ENCODE data around the gene CEACAM19.

The CEACAM19 gene

DNA sequence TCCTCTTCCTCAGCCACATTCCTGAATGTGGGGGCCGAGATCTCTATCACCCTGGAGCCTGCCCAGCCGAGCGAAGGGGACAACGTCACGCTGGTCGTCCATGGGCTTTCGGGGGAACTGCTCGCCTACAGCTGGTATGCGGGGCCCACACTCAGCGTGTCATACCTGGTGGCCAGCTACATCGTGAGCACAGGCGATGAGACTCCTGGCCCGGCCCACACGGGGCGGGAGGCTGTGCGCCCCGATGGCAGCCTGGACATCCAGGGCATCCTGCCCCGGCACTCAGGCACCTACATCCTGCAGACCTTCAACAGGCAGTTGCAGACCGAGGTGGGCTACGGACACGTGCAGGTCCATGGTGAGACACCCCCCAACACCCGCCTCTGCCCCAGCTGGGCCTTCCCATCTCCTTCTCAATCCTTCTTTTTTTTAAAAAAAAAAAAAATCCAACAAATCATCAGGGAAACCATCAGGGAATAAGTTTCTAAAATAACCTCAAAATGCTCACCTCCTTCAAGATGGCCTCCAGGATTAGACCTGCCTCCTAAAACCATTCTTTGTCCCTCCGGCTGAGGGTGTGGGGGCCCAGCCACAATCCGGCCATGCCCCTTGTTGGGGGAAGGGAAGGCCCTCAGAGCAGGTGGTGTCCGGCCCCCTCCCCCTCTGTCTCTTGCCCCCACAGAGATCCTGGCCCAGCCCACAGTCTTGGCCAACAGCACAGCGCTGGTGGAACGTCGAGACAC is 32.2 kb downstream of the CEACAM19 start:
- TF ChIP-seq, protein P1, sequence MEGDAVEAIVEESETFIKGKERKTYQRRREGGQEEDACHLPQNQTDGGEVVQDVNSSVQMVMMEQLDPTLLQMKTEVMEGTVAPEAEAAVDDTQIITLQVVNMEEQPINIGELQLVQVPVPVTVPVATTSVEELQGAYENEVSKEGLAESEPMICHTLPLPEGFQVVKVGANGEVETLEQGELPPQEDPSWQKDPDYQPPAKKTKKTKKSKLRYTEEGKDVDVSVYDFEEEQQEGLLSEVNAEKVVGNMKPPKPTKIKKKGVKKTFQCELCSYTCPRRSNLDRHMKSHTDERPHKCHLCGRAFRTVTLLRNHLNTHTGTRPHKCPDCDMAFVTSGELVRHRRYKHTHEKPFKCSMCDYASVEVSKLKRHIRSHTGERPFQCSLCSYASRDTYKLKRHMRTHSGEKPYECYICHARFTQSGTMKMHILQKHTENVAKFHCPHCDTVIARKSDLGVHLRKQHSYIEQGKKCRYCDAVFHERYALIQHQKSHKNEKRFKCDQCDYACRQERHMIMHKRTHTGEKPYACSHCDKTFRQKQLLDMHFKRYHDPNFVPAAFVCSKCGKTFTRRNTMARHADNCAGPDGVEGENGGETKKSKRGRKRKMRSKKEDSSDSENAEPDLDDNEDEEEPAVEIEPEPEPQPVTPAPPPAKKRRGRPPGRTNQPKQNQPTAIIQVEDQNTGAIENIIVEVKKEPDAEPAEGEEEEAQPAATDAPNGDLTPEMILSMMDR (IDR thresholded peaks at IDR 0.05): no peak

DNA sequence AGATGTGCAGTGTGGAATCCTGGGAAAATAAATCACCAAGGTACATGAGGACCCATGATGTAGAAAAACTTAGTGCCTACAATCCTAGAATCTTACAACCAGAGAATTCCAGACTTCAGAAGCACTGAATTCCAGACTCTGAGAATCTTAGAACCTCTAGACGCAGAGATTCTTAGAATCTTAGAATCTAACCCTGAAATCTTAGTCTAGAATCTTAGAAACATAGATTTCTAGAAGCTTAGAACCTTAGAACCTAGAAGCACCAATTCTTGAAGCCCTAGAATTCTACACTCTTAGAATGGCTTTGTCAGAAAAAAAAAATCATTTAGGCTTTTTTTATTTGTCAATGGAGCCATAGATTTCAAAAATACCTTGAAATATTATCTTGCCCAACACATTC is 33.7 kb downstream of the CEACAM19 start:
- TF ChIP-seq, protein P1 (IDR thresholded peaks at IDR 0.05): no peak

GRCh38 chr19:44705502-44706010 is 34.3 kb downstream of the CEACAM19 start:
- TF ChIP-seq, protein P1 (IDR thresholded peaks at IDR 0.05): no peak

DNA sequence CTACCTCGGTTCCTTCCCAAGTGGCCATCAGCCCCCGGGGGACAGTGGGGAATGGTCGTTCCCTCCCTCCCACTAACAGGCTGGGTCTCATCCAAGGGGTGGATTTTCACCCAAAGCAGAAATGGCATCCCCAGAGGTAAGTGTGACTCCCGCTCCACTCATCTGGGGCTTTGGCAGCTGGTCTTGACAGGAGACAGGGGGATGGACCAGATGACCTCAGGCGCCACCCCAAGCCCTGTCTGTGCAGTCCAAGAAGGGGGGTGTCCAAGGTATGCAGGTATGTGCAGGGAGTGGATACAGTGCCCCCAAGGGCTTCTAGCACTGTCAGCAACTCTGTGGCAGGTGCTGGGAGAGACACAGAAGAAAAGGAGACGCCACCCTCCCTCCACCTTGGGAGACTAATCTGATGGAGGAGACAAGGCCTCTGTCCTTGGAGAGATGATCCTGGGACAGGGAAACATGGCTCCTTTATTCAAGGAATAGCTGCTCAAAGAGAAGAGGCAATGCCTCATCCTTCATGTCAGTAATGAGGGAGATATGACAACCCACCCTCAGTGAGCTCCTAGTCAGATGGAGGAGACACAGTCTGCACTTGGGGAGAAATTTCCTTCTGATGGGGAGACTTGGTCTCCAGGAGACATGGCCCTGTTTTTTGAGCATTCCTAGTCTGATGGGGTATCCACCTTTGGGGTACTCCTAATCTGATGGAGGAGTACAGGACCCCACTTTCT is 35.4 kb downstream of the CEACAM19 start:
- TF ChIP-seq, protein P1 (IDR thresholded peaks at IDR 0.05): no peak

- TF ChIP-seq, protein P1 (IDR thresholded peaks at IDR 0.05): no peak
Observed at GRCh38 chr19:44707794-44708193, 36.5 kb downstream of the CEACAM19 start.

DNA sequence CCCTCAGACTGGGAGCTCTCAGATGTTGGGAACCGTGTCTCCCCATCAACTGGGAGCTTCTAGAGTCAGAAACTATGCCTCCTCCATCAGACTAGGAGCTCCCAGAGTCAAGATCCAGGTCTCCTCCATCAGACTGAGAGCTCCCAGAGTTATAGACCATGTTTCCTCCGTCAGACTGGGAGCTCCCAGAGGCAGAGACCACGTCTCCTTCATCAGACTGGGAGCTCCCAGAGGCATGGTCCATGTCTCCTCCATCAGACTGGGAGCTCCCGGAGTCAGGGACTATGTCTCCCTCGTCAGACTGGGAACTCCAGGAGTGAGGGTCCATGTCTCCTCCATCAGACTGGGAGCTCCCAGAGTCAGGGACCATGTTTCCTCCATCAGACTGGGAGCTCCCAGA is 37.7 kb downstream of the CEACAM19 start:
- TF ChIP-seq, protein P1 (IDR thresholded peaks at IDR 0.05): no peak

DNA sequence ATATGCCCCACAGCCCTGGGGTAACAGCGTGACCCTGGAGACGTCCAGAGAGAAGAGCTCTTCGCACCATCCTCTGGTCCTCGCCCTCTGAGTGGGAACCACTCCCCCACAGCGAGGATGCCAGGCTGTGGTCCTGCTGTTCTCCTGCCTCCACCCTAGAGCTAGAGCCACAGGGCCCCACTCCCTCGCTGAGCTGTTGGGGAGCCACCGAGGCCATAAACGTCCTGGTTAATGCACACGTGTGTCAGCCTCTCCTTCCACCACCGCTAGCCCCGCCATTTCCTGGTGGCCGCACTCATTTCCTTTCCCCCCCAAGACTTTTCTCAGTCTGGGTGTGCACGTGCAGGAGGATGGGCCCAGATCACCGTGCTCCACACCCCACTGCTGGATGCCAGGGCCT is 39.2 kb downstream of the CEACAM19 start:
- TF ChIP-seq, protein P1 (IDR thresholded peaks at IDR 0.05): no peak
